Activated T-cell treated with anti-CD3 and anti-CD28 coated beads, Interleukin-2, amount 50 U/mL, for 72 hours (primary cell): ENCODE data around the gene GRIK4. TPM values are rescaled to one million over a fixed set of nuclear protein-coding genes. Genes with fewer than 3 reads are reported as not detected.
A peak's percentile ranks its signal among the peaks of the same experiment; 100 is the strongest.

ENCODE experiments used
- ATAC-seq, 2 donors: fragments of 150-1000 bp; cut with Tn5 transposase; replicated peaks in 1 of 2; 2 replicates each; pipeline ENCODE4 v1.10.0; 2021; ENCODE audit warnings: moderate library complexity in 2 of 2, mild to moderate bottlenecking in 1 of 2
- DNase-seq, 2 donors: peaks; one replicate each; pipeline ENCODE4 v3.0.0; 2021 to 2022; ENCODE audit warnings: mixed read lengths in 1 of 2
- H3K27ac Mint-ChIP-seq: one replicate; pipeline ENCODE4 v1.8.0; 2022; ENCODE audit warnings: mild to moderate bottlenecking, moderate library complexity, mixed read lengths
- H3K27me3 Mint-ChIP-seq: one replicate; pipeline ENCODE4 v1.8.0; 2022; ENCODE audit warnings: low read depth, mixed read lengths
- H3K36me3 Mint-ChIP-seq, 2 donors: one replicate each; pipeline ENCODE4 v1.8.0; 2022; ENCODE audit warnings: mixed read lengths in 2 of 2, mild to moderate bottlenecking in 1 of 2; ENCODE audit not compliant: insufficient read depth in 2 of 2
- H3K4me1 Mint-ChIP-seq: one replicate; pipeline ENCODE4 v1.8.0; 2022; ENCODE audit warnings: low read depth, mixed read lengths
- H3K4me3 Mint-ChIP-seq, 2 donors: one replicate each; pipeline ENCODE4 v1.8.0; 2022; ENCODE audit warnings: mild to moderate bottlenecking in 2 of 2, mixed read lengths in 2 of 2, moderate library complexity in 2 of 2
- H3K9me3 Mint-ChIP-seq, 2 donors: one replicate each; pipeline ENCODE4 v1.8.0; 2022; ENCODE audit warnings: mixed read lengths in 2 of 2
- total RNA-seq, 2 donors: library from RNA; stranded (reverse); gene quantifications; one replicate each; pipeline ENCODE4 v1.2.3, GENCODE V29; 2022

Gene GRIK4
- total RNA-seq, 2 donors from 2014 or later, result 0.12 TPM; not detected in 1

- DNase-seq (no peak), ATAC-seq (no peak)
- no peaks in the 10 kb centered on the region for H3K36me3 Mint-ChIP-seq
- H3K4me3 Mint-ChIP-seq, result no peak overlapping the region
- H3K27me3 Mint-ChIP-seq, result peaks cover 19% of the 10 kb centered on the region
- H3K27ac Mint-ChIP-seq, result no peak overlapping the region
- H3K9me3 Mint-ChIP-seq, result peaks cover 0 to 1% of the 10 kb centered on the region in 2 donors
- no peaks in the 10 kb centered on the region for H3K4me1 Mint-ChIP-seq
Observed at GRCh38 chr11:120708511-120709183, 197.1 kb downstream of the GRIK4 start.

GRCh38 chr11:120709808-120710207 lies 198.3 kb downstream of the GRIK4 start:
- peaks cover 0 to 1% of the 10 kb centered on the region in 2 donors for H3K9me3 Mint-ChIP-seq
- H3K4me3 Mint-ChIP-seq, result no peak overlapping the region
- ATAC-seq, result peak in 1 of 2 donors; percentile 28
- no peak overlapping the region for H3K27ac Mint-ChIP-seq
- H3K4me1 Mint-ChIP-seq, result peaks cover 5% of the 10 kb centered on the region
- H3K27me3 Mint-ChIP-seq, result peaks cover 24% of the 10 kb centered on the region
- DNase-seq, result no peak
- H3K36me3 Mint-ChIP-seq, result no peaks in the 10 kb centered on the region

GRCh38 chr11:120710354-120711131 lies 199.0 kb downstream of the GRIK4 start:
- no peak overlapping the region for H3K4me3 Mint-ChIP-seq
- H3K27me3 Mint-ChIP-seq, result peaks cover 24% of the 10 kb centered on the region
- peaks cover 0 to under 1% of the 10 kb centered on the region in 2 donors for H3K9me3 Mint-ChIP-seq
- H3K27ac Mint-ChIP-seq, result no peak overlapping the region
- no peak for ATAC-seq
- H3K4me1 Mint-ChIP-seq, result peaks cover 6% of the 10 kb centered on the region
- no peaks in the 10 kb centered on the region for H3K36me3 Mint-ChIP-seq
- no peak for DNase-seq

- H3K4me1 Mint-ChIP-seq, result peaks cover 6% of the 10 kb centered on the region
- no peaks in the 10 kb centered on the region for H3K9me3 Mint-ChIP-seq
- no peaks in the 10 kb centered on the region for H3K36me3 Mint-ChIP-seq
- no peak for DNase-seq
- ATAC-seq, result no peak
- H3K27me3 Mint-ChIP-seq, result peaks cover 24% of the 10 kb centered on the region
- H3K27ac Mint-ChIP-seq, result no peak overlapping the region
- no peak overlapping the region for H3K4me3 Mint-ChIP-seq
Observed at GRCh38 chr11:120712014-120712413, 200.5 kb downstream of the GRIK4 start.

GRCh38 chr11:120712881-120713280 lies 201.3 kb downstream of the GRIK4 start:
- Mint-ChIP-seq H3K4me1 (peaks cover 6% of the 10 kb centered on the region), H3K27ac (no peak overlapping the region), H3K9me3 (no peaks in the 10 kb centered on the region), H3K36me3 (no peaks in the 10 kb centered on the region), H3K27me3 (peaks cover 24% of the 10 kb centered on the region), H3K4me3 (no peak overlapping the region)
- ATAC-seq (no peak), DNase-seq (no peak)

GRCh38 chr11:120713296-120713695 lies 201.7 kb downstream of the GRIK4 start:
- Mint-ChIP-seq H3K27ac (no peak overlapping the region), H3K36me3 (no peaks in the 10 kb centered on the region), H3K27me3 (peaks cover 24% of the 10 kb centered on the region), H3K9me3 (no peaks in the 10 kb centered on the region), H3K4me3 (no peak overlapping the region), H3K4me1 (peaks cover 6% of the 10 kb centered on the region)
- DNase-seq (no peak), ATAC-seq (no peak)

GRCh38 chr11:120714438-120714837 lies 202.9 kb downstream of the GRIK4 start:
- peaks cover 24% of the 10 kb centered on the region for H3K27me3 Mint-ChIP-seq
- H3K27ac Mint-ChIP-seq, result no peak overlapping the region
- H3K9me3 Mint-ChIP-seq, result no peaks in the 10 kb centered on the region
- no peak for DNase-seq
- H3K36me3 Mint-ChIP-seq, result no peaks in the 10 kb centered on the region
- H3K4me3 Mint-ChIP-seq, result peak overlapping the region; percentile 32 to 68
- no peak for ATAC-seq
- H3K4me1 Mint-ChIP-seq, result peaks cover 6% of the 10 kb centered on the region

GRCh38 chr11:120715239-120715638 lies 203.7 kb downstream of the GRIK4 start:
- H3K36me3 Mint-ChIP-seq, result no peaks in the 10 kb centered on the region
- peaks cover 6% of the 10 kb centered on the region for H3K4me1 Mint-ChIP-seq
- peak overlapping the region; percentile 66 to 68 for H3K4me3 Mint-ChIP-seq
- H3K27me3 Mint-ChIP-seq, result peaks cover 25% of the 10 kb centered on the region
- H3K9me3 Mint-ChIP-seq, result no peaks in the 10 kb centered on the region
- H3K27ac Mint-ChIP-seq, result no peak overlapping the region
- ATAC-seq, result no peak
- no peak for DNase-seq

- peaks cover 6% of the 10 kb centered on the region for H3K4me1 Mint-ChIP-seq
- no peak for ATAC-seq
- H3K4me3 Mint-ChIP-seq, result no peak overlapping the region
- no peak overlapping the region for H3K27ac Mint-ChIP-seq
- H3K27me3 Mint-ChIP-seq, result peaks cover 35% of the 10 kb centered on the region
- no peaks in the 10 kb centered on the region for H3K36me3 Mint-ChIP-seq
- DNase-seq, result no peak
- no peaks in the 10 kb centered on the region for H3K9me3 Mint-ChIP-seq
Observed at GRCh38 chr11:120717042-120717441, 205.5 kb downstream of the GRIK4 start.

- no peak overlapping the region for H3K27ac Mint-ChIP-seq
- DNase-seq (no peak), ATAC-seq (no peak)
- no peak overlapping the region for H3K4me3 Mint-ChIP-seq
- H3K36me3 Mint-ChIP-seq, result no peaks in the 10 kb centered on the region
- H3K9me3 Mint-ChIP-seq, result no peaks in the 10 kb centered on the region
- peaks cover 34% of the 10 kb centered on the region for H3K27me3 Mint-ChIP-seq
- peaks cover 6% of the 10 kb centered on the region for H3K4me1 Mint-ChIP-seq
Observed at GRCh38 chr11:120717623-120718022, 206.1 kb downstream of the GRIK4 start.

- H3K9me3 Mint-ChIP-seq, result no peaks in the 10 kb centered on the region
- ATAC-seq, result no peak
- H3K4me1 Mint-ChIP-seq, result peaks cover 6% of the 10 kb centered on the region
- H3K4me3 Mint-ChIP-seq, result no peak overlapping the region
- DNase-seq, result no peak
- H3K27ac Mint-ChIP-seq, result no peak overlapping the region
- peaks cover 31% of the 10 kb centered on the region for H3K27me3 Mint-ChIP-seq
- H3K36me3 Mint-ChIP-seq, result no peaks in the 10 kb centered on the region
Observed at GRCh38 chr11:120718171-120718570, 206.6 kb downstream of the GRIK4 start.

- H3K4me3 Mint-ChIP-seq, result no peak overlapping the region
- no peak overlapping the region for H3K27ac Mint-ChIP-seq
- ATAC-seq (no peak), DNase-seq (no peak)
- no peaks in the 10 kb centered on the region for H3K36me3 Mint-ChIP-seq
- H3K27me3 Mint-ChIP-seq, result peaks cover 19% of the 10 kb centered on the region
- no peaks in the 10 kb centered on the region for H3K9me3 Mint-ChIP-seq
- peaks cover 6% of the 10 kb centered on the region for H3K4me1 Mint-ChIP-seq
Observed at GRCh38 chr11:120719348-120719747, 207.8 kb downstream of the GRIK4 start.

- H3K9me3 Mint-ChIP-seq, result peaks cover 0 to 2% of the 10 kb centered on the region in 2 donors
- ATAC-seq, result no peak
- no peak overlapping the region for H3K27ac Mint-ChIP-seq
Observed at GRCh38 chr11:120720760-120721159, 209.2 kb downstream of the GRIK4 start.

More at GRCh38 chr11:120720760-120721159, 209.2 kb downstream of the GRIK4 start:
- DNase-seq, result no peak
- Mint-ChIP-seq H3K4me3 (no peak overlapping the region), H3K4me1 (no peaks in the 10 kb centered on the region), H3K27me3 (peaks cover 14% of the 10 kb centered on the region), H3K36me3 (no peaks in the 10 kb centered on the region)
